22Rv1 (cell line): ENCODE measurements around the gene ORC4.

ENCODE experiments used
- ZFX ChIP-seq: fragments of 450-650 bp; IDR thresholded peaks from 2 replicates; pipeline ENCODE4 v1.6.1; 2017; ENCODE audit warnings: antibody characterized with exemption, borderline replicate concordance
- TF ChIP-seq, protein P1 (sequence below): fragments of 450-650 bp; IDR thresholded peaks from 2 replicates; pipeline ENCODE4 v1.5.1; 2017; ENCODE audit warnings: mild to moderate bottlenecking

DNA sequence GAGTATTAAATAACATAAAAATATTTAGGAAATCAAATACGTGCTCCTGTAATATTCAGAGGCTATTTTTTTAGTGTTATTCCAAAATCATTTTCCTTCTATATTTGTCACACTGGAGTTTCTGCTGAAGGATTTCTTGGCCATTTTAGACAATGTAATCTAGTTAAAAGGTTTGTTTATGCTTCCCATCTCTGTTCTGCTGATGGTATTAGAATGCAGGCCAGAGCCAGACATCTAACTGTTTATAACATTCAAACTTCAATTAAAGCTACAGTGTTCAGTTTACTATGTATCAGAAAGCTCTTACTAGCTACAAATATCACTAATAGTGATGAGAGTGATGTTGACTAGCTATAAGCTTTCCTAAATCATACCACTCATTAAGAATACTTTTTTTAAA lies 8.2 kb upstream of the ORC4 start:
- TF ChIP-seq, protein P1, sequence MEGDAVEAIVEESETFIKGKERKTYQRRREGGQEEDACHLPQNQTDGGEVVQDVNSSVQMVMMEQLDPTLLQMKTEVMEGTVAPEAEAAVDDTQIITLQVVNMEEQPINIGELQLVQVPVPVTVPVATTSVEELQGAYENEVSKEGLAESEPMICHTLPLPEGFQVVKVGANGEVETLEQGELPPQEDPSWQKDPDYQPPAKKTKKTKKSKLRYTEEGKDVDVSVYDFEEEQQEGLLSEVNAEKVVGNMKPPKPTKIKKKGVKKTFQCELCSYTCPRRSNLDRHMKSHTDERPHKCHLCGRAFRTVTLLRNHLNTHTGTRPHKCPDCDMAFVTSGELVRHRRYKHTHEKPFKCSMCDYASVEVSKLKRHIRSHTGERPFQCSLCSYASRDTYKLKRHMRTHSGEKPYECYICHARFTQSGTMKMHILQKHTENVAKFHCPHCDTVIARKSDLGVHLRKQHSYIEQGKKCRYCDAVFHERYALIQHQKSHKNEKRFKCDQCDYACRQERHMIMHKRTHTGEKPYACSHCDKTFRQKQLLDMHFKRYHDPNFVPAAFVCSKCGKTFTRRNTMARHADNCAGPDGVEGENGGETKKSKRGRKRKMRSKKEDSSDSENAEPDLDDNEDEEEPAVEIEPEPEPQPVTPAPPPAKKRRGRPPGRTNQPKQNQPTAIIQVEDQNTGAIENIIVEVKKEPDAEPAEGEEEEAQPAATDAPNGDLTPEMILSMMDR: no peak
- TF ChIP-seq ZFX: no peak
